D721Med (cell line): ENCODE measurements around the gene KCTD4.

Experiments used
- DNase-seq: peaks from one replicate; pipeline ENCODE4 v3.0.0; 2011; ENCODE audit warnings: low spot score; ENCODE audit not compliant: insufficient read length
- FAIRE-seq: peaks from 2 replicates; lab custom pipeline; 2011; peaks lifted over from hg19 to GRCh38; lab: Jason Lieb, UNC
- TF ChIP-seq, protein P1 (sequence below): IDR thresholded peaks from 2 replicates; pipeline ENCODE4 v1.5.1; 2012; ENCODE audit warnings: mild to moderate bottlenecking, control low read depth; ENCODE audit not compliant: insufficient read depth; ENCODE audit errors: missing control alignments

Gene KCTD4

DNA sequence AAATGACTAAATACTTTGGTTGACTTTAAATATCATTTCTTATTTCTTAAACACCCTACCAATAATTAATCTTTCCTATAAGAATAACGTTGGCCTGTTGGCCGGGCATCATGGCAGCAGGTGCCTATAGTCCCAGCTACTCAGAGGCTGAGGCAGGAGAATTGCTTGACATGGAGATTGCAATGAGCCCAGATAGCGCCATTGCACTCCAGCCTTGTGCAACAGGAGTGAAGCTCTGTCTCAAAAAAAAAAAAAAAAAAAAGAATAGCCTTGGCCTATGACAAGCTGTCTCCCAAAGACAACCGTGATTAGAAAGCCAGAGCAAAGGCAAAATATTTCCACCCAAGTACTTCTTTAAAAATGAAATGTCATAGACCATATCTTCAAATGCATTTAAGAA lies 24.5 kb upstream of the KCTD4 start:
- no peak for DNase-seq
- FAIRE-seq = no peak
- TF ChIP-seq, protein P1, sequence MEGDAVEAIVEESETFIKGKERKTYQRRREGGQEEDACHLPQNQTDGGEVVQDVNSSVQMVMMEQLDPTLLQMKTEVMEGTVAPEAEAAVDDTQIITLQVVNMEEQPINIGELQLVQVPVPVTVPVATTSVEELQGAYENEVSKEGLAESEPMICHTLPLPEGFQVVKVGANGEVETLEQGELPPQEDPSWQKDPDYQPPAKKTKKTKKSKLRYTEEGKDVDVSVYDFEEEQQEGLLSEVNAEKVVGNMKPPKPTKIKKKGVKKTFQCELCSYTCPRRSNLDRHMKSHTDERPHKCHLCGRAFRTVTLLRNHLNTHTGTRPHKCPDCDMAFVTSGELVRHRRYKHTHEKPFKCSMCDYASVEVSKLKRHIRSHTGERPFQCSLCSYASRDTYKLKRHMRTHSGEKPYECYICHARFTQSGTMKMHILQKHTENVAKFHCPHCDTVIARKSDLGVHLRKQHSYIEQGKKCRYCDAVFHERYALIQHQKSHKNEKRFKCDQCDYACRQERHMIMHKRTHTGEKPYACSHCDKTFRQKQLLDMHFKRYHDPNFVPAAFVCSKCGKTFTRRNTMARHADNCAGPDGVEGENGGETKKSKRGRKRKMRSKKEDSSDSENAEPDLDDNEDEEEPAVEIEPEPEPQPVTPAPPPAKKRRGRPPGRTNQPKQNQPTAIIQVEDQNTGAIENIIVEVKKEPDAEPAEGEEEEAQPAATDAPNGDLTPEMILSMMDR = no peak

DNA sequence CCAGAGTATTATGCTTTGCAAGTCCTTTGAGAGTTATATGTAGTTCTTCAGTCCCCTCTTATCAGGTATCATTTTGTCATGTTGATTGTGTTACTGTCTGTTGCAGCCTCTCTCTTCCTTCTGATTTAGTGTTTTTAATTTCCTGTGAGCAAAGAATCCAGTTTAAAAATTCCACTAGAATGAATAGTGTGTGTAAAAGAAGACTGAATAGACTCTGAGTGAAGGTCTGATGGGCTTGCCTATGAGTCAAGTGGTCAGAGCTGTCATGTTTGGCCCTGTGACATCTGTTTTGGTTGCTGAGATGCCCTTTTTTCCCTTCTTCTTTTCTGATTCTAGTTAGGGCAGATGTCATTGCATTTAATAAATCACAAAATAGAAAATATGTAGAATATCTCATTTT lies 23.3 kb upstream of the KCTD4 start:
- FAIRE-seq (no peak), DNase-seq (no peak)
- TF ChIP-seq, protein P1 = no peak

DNA sequence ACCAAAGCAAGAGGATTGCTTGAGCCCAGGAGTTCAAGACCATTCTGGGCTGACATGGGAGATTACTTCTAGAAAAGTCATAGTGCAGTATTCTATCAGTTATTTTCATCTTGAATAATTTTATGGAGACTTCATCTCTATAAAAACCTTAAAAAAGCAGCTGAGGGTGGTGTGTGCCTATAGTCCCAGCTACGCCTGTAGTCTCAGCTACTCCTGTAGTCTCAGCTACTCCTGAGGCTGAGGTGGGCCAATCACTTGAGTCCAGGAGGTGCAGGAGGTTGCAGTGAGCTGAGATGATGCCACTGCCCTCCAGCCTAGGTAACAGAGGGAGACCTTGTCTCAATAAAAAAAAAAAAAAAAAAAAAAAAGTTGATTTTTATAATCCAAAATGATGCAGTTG lies 22.1 kb upstream of the KCTD4 start:
- FAIRE-seq (no peak), DNase-seq (no peak)
- TF ChIP-seq, protein P1 = no peak

DNA sequence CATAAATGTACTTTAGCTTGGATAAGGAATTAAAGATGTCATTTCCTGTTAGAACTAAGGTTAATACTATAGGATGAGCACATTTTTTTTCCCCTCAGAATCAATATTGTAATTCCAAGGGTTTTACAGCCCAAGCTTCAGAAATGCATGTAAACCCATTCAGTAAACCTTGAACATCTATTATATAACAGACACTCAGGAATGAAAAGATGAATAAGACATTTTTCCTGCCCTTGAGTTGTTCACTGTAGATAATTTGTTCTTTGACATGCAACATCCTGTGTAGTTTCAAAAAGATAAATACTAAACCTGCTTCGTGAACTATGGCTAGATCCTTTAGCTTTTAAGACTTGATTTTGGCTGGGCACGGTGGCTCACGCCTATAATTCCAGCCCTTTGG lies 21.7 kb upstream of the KCTD4 start:
- FAIRE-seq (no peak), DNase-seq (no peak)
- TF ChIP-seq, protein P1 = no peak

DNA sequence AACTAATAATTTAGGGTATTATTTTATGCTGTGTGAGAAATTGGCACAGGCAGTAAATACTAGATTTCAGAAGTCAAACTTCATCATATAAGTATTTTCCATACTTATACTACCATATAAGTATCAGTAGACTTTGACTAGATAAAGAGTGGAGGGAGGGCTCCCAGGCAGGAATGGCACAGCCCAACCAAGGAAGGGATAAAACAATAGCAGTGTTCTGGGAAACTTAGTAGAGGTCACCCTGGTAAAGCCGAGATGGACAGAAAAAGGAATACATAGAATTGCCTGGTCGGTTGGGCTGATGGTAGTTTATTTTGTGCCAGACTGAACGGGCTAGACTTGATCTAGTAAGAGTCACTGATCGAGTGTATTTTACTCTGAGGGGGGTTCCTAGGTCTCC lies 19.6 kb upstream of the KCTD4 start:
- FAIRE-seq (no peak), DNase-seq (no peak)
- TF ChIP-seq, protein P1 = no peak

DNA sequence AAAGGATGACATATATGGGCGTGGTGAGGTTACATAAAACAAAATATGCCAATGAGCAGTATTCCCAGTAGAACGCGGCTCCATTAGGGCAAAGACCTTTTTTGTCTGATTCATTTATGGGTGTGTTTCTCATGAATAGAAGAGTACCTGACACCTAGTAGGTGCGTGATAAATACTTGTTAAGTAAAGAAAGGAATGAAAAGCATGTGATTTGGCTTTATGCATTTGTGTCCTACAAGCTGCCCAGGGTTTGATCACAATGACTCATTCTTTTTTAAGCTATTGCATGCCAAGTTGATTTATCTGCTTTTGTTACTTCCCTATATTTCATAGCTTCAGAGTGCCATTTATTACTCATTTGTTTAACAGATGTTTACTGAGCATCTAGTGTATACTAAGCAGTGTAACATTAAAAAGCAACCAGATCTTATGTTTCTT lies 19.1 kb upstream of the KCTD4 start:
- TF ChIP-seq, protein P1 = no peak
- FAIRE-seq (no peak), DNase-seq (no peak)

DNA sequence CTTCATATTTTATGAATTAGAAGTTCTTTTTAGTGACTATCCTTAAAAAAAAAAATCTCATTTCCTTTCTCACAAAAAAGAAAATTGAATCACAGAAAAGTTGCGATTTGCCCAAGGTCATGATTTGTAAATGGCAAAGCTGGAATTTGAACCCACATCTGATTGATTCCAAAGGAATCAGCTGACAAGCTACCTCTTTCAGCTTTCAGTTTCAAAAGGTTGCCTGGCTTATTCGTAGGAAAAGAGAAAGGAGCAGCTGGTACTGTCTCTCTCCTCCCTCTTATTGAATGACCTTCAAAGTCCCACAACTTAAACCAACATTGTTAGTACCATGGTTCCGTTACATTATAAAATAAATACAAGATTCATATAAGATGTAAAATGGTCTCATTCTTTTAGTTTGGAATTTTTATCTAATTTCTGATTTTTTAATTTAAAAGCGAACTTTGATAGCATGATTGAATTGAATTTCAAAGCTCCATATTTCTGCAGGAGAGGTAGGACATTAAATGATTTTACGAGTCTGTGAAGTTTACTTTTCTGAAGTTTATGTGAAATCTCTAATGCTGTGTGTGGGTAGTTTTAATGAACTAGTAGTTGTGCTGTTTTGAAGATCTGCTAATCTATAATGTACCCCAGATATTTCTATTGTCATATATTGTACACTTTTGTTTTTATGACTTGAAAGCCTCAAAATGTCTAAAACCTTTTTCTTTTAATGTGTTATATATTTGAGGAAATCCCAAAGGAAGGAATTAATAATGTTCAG lies 18.5 kb upstream of the KCTD4 start:
- FAIRE-seq = no peak
- TF ChIP-seq, protein P1 = no peak
- no peak for DNase-seq
